GM19468 (cell line): ENCODE data around the gene OPCML.

Experiments used
- ATAC-seq: cut with Tn5 transposase; IDR thresholded peaks from one replicate; pipeline ENCODE4 v1.9.1; 2021; ENCODE audit warnings: mild to moderate bottlenecking, moderate library complexity, moderate number of reproducible peaks; ENCODE audit not compliant: unreplicated experiment; ENCODE audit errors: extremely low read depth

The OPCML gene

DNA sequence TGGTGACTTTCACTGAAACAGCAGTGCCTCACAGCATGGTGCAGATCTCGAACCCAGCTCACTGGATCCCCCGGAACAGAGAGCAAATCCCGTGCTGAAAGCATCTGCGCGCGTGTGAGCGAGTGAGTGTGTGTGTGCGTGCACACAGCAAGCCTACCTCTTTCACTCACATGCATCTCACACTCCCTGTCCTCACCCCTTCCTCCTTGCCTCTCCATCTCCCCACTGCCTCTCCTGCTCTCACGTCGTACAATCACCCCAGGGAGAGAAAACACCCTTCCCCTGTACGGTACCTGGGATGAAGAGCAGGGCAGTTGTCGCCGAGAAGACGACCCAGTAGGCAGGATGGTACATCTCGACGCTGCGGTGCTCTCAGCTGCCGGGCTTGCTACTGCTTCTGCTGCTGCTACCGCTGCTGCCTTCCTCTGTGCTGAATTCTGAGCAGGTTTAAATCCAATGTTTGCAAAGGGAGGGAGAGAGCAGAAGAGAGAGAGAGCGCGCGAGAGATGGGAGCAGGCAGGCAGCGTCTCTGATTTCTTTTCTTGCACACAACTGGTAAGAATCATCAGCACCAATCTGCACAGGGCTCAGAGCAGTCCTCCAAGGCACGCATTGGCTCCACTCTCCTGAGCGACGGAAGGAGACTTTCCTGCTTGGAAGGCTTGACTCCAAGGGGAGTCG, at the start of gene OPCML:
Gene OPCML (minus strand): TSS at position 531 of the 681 bp plus-strand sequence.
- no peak for ATAC-seq

GRCh38 chr11:133581091-133581490, 48.8 kb upstream of the OPCML start:
- ATAC-seq = no peak

DNA sequence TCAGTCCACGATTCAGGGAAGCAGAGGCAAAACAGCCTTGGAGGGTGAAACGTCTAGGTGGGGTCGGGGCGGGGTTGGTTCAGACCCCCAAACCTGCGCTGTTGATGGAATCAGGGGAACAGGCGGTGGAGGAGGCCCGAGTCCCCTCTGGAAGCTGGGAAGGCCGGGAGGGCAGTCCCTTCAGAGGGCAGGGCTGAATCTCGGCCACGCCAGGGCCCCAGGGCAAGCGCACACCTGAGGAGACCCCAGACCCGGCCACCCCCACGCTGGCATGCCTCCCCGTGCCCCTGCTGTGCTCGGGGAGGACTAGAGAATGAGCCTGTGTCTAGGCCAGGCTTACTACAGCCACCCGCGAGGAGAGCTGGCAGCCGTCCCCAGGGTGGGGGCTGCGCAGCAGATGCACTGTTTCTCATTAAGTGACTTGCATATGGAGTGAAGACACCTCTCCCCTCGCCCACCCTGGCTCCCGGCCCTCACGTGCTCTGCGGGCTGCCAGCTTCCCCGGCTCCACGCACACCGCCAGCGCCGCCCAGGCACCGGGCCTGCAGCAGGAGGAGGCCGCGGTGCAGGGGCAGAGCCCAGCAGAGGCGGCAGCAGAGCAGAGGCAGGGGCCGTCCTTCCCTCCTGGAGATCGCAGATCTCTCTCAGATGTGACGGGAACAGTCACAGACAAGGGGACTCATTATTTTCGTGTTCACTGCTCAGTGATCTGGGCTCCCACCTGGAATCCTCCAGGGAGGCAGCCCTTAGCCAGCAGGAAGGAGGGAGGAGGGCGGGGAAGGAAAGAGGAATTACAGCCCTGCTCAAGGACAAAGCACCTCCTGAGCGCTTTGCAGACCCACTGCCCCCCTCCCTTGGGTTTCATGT, 47.1 kb upstream of the OPCML start:
- no peak for ATAC-seq

- no peak for ATAC-seq
These were observed 45.1 kb upstream of the OPCML start for GRCh38 chr11:133577403-133577802.

DNA sequence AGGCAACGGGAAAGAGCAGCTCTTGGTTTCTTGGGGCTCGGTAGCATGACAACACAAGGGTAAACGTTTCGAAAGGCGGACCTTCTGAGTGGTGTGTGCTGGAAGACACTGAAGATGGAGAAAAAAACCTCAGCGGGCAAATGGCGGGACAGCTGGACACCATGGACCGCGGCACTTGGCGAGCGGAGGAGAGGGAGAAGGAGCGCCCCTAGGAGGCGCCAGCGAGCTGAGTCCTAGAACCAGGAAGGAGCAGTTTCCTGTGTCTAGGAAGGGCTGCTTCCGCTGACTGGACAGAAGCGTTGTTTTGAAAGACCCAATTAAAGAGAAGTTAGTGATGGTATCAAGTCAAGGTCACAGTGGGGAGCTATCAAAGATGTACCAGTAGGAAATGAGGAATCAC, 44.0 kb upstream of the OPCML start:
- no peak for ATAC-seq

GRCh38 chr11:133573081-133573480, 40.8 kb upstream of the OPCML start:
- ATAC-seq = no peak

GRCh38 chr11:133570376-133570775, 38.1 kb upstream of the OPCML start:
- ATAC-seq = no peak

- ATAC-seq = no peak
These were observed 31.3 kb upstream of the OPCML start for GRCh38 chr11:133563505-133564025.

- ATAC-seq = no peak
These were observed 28.2 kb upstream of the OPCML start for GRCh38 chr11:133560472-133560855.

- no peak for ATAC-seq
These were observed 27.7 kb upstream of the OPCML start for GRCh38 chr11:133559833-133560471.

DNA sequence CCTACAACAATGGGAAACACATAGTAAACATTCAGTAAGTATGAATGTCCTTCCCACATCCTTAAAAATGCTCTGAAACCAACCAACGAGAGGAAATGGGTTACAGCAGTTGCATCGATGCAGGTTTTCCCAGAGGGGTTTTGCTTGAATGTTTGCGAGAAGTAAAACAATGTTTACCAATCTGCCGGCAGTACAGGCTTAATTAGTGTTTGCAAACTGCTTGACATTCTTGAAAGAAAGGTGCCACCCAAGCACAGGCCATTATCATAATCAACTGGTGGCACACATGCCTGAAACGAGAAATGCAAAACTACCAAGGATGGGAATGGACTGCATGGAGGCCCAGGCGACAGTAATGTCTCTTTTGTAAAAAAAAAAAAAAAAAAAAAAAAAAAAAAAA, 27.1 kb upstream of the OPCML start:
- no peak for ATAC-seq

DNA sequence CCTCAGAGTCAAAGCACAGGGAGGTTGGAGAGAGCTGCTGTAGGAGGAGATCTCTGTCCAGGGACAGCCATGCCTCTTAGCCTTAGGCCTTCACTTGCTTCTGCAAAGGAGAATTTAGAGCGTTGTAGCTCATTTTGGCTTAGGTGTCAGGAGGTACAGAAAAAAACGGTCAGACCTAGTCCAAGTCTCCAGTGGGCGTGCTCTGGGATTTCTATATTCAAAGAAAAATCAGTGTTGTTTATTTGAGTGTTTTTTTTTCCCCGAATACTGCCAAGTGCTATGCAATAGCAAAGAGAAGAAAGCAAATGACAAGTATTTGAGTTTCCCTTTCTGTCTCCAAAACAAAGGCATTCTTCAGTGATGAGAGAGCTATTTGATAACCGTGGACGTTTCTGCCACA, 22.7 kb upstream of the OPCML start:
- no peak for ATAC-seq

- ATAC-seq = no peak
These were observed 21.8 kb upstream of the OPCML start for GRCh38 chr11:133553885-133554740.

GRCh38 chr11:133552938-133553337, 20.6 kb upstream of the OPCML start:
- ATAC-seq = no peak

DNA sequence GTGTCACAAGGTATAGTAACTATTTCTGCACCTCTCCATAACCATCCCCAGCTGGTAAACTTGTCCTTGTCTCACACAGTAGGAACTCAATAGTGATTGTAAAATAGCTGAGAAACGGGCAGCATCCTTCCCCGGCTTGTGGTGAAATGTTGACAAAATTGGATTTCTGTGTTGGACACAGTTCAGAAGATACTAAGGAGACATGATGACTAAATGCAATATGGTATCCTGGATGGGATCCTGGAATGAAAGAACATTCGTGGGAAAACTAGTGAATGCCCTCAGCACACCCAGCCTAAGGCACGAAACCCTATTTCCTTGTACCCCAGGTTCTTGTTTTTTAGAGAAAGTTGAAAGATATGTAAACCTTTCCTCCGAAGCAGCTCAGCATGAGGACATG, 18.8 kb upstream of the OPCML start:
- no peak for ATAC-seq

DNA sequence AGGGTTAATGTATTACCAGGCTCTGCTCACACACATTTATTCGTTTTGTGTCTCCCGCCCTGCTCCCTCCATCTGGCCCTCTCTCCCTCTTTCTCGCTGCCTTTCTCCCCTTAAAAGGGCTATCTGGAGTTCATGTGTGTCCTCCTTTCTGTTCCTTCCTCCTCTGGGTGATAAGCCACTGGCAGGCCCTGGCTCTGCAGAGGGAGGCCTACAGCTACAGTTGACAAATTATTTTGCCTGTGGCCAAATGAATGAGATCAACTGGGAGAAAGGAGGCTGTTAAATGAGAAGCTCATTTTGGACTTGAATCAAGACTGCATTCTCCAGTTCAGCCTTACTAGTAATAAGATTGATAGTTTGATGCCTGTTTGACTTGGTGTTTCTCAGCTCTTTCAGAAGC, 17.5 kb upstream of the OPCML start:
- ATAC-seq = no peak

- no peak for ATAC-seq
These were observed 16.3 kb upstream of the OPCML start for GRCh38 chr11:133548641-133549040.

GRCh38 chr11:133547808-133548494, 15.7 kb upstream of the OPCML start:
- ATAC-seq = no peak

DNA sequence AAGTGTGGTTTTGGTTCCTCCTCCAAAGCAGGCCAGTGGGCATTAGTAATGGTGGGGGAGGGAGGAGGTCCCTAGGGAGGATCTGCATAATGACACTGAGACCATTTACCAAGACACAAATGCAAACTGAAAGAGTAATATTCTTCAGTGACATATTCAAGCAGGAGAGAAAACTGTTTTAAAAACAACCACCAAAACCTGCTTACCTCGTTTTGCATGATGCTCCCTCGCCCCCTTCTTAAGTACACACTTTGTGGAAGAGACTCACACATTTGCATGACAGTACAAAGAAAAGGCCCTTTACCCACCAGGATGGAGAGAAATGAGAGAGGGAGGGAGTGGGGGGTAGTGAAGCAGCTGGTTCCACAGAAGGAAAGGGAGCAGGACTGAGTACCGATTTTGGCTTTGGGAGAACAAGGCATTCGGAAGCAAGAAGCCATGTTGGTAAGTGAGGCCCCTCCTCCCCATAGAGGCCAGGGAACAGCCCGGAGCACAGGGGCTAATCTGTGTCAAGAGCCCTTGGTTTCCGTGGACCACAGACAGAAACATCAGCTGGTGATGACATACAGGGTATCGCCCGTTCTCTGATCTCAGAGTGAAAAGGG, 13.0 kb upstream of the OPCML start:
- ATAC-seq = no peak
